Activated CD4-positive, alpha-beta memory T cell treated with anti-CD3 and anti-CD28 coated beads for 36 hours (primary cell): ENCODE data around the gene R3HDM4. TPM values are rescaled to one million over a fixed set of nuclear protein-coding genes. Genes with fewer than 3 reads are reported as not detected.
A peak's percentile ranks its signal among the peaks of the same experiment; 100 is the strongest.
"Not testable (repeated sequence)": the region's sequence is repeated elsewhere in the genome, so short reads cannot be mapped to it uniquely, and the experiment has no call there.

Experiments
- CTCF ChIA-PET: fragments of 350-600 bp; sonication (Branson Sonifier 250); formaldehyde crosslinking; loops from one replicate; lab custom pipeline; 2021; ENCODE audit warnings: antibody characterized with exemption, inconsistent platforms; lab: Charles Lee
- POLR2A ChIA-PET: fragments of 350-600 bp; sonication (Branson Sonifier 250); formaldehyde crosslinking; loops from one replicate; lab custom pipeline; 2021; ENCODE audit warnings: antibody characterized with exemption; lab: Charles Lee
- DNase-seq: peaks from one replicate; pipeline ENCODE4 v3.0.0-alpha.2; 2020
- H3K27ac Mint-ChIP-seq: one replicate; pipeline ENCODE4 v1.8.0; 2021; ENCODE audit warnings: mixed read lengths
- H3K27me3 Mint-ChIP-seq: one replicate; pipeline ENCODE4 v1.8.0; 2021; ENCODE audit warnings: mixed read lengths
- H3K36me3 Mint-ChIP-seq: one replicate; pipeline ENCODE4 v1.8.0; 2021; ENCODE audit warnings: mixed read lengths
- H3K4me1 Mint-ChIP-seq: one replicate; pipeline ENCODE4 v1.8.0; 2021; ENCODE audit warnings: low read depth, mixed read lengths
- H3K4me3 Mint-ChIP-seq: one replicate; pipeline ENCODE4 v1.8.0; 2021; ENCODE audit warnings: mild to moderate bottlenecking, mixed read lengths
- H3K9me3 Mint-ChIP-seq: one replicate; pipeline ENCODE4 v1.8.0; 2021; ENCODE audit warnings: mixed read lengths
- intact Hi-C: fragments of 100-400 bp; cut with micrococcal nuclease; formaldehyde crosslinking; loops from one replicate; pipeline ENCODE4 v1.15.1; 2023
- total RNA-seq, 2 experiments: library from RNA; stranded (reverse); gene quantifications; one replicate each; pipeline ENCODE4 v1.2.3, GENCODE V29; 2021

R3HDM4 gene
- total RNA-seq, 2 experiments from 2014 or later: 80.4 to 81.4 TPM

- Mint-ChIP-seq H3K9me3 (no peaks in the 10 kb centered on the region), H3K36me3 (peaks cover 6% of the 10 kb centered on the region), H3K27ac (no peak overlapping the region), H3K4me3 (no peak overlapping the region), H3K27me3 (no peaks in the 10 kb centered on the region), H3K4me1 (no peaks in the 10 kb centered on the region)
- CTCF ChIA-PET: no interaction called here
- intact Hi-C loops: no loop called here
- DNase-seq: no peak
- POLR2A ChIA-PET: no interaction called here
These were observed 31.5 kb downstream of the R3HDM4 start for GRCh38 chr19:881385-882071.

- Mint-ChIP-seq H3K4me1 (no peaks in the 10 kb centered on the region), H3K9me3 (no peaks in the 10 kb centered on the region), H3K27me3 (no peaks in the 10 kb centered on the region), H3K27ac (no peak overlapping the region), H3K36me3 (peaks cover 6% of the 10 kb centered on the region), H3K4me3 (no peak overlapping the region)
- no peak for DNase-seq
- POLR2A ChIA-PET: interaction anchor here (1.3 kb wide), 1 partner anchor 105 kb away, joined by 3 read pairs; no protein-coding TSS in a partner anchor
- CTCF ChIA-PET: interaction anchor here (1.1 to 1.5 kb wide), 2 partner anchors 17 to 25 kb away, joined by 3 to 5 read pairs; no protein-coding TSS in a partner anchor
- intact Hi-C loops: no loop called here
These were observed 33.1 kb downstream of the R3HDM4 start for GRCh38 chr19:879711-880438.

GRCh38 chr19:878751-879561 lies 34.1 kb downstream of the R3HDM4 start:
- H3K27me3 Mint-ChIP-seq, H3K4me1 Mint-ChIP-seq, DNase-seq, H3K36me3 Mint-ChIP-seq, intact Hi-C loops, H3K4me3 Mint-ChIP-seq, H3K27ac Mint-ChIP-seq, H3K9me3 Mint-ChIP-seq: not testable (repeated sequence)
- ChIA-PET POLR2A (interaction anchor here (1.3 kb wide), 1 partner anchor 106 kb away, joined by 3 read pairs; no protein-coding TSS in a partner anchor), CTCF (interaction anchor here (0.6 to 1.5 kb wide), 4 partner anchors 16 to 625 kb away, joined by 3 to 5 read pairs (median 3); no protein-coding TSS in a partner anchor)

GRCh38 chr19:877992-878660 lies 34.9 kb downstream of the R3HDM4 start:
- DNase-seq, intact Hi-C loops, H3K4me3 Mint-ChIP-seq, H3K36me3 Mint-ChIP-seq, H3K27me3 Mint-ChIP-seq, H3K9me3 Mint-ChIP-seq, H3K27ac Mint-ChIP-seq, H3K4me1 Mint-ChIP-seq: not testable (repeated sequence)
- ChIA-PET CTCF (interaction anchor here (1.5 kb wide), 1 partner anchor 15 kb away, joined by 5 read pairs; no protein-coding TSS in a partner anchor), POLR2A (interaction anchor here (1.3 kb wide), 1 partner anchor 107 kb away, joined by 3 read pairs; no protein-coding TSS in a partner anchor)

DNA sequence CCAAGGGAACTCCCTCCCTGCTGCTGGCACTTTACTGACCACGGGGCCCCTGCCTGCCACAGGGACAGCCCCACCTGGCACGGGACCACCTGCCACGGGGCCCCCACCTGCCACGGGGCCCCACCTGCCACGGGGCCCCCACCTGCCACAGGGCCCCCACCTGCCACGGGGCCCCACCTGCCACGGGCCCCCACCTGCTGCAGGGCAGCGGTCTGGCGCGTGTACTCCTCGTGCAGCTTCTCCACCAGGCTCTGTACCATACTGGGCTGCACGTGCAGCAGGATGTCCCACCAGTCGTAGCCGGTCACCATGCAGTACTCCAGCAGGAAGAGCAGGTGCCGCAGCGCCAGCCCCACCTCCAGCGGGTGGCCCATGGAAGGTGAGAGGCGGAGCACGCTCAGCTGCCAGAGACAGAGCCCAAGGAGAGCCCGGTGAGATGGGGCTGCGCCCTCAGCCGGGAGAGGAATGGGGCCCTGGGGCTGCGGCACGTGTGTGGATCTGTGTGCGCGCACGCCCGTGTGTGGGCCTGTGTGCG lies 36.2 kb downstream of the R3HDM4 start:
- CTCF ChIA-PET: no interaction called here
- Mint-ChIP-seq H3K9me3 (no peaks in the 10 kb centered on the region), H3K36me3 (peaks cover 4% of the 10 kb centered on the region), H3K27me3 (no peaks in the 10 kb centered on the region), H3K4me1 (peaks cover 8% of the 10 kb centered on the region), H3K4me3 (no peak overlapping the region), H3K27ac (no peak overlapping the region)
- POLR2A ChIA-PET: no interaction called here
- DNase-seq: no peak
- intact Hi-C loops: no loop called here

DNA sequence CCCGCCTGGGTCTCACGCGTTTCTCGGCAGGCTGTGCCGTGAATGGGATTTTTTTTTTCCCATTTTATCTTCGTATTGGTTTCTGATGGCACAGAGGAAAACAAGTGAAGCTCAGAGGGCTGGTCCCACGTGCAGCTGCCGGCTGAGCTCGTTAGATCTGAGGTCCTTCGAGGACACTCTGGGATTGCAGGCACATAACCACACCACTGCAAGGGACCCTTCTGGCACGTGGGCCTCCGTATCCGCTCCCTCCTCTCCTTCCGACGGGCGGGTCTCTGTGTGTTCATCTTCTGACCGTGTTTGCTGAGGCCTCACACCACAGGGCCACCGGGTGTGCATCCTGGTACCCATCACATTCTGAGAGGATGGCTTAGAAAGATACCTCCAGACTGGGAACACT lies 36.9 kb downstream of the R3HDM4 start:
- H3K36me3 Mint-ChIP-seq: peaks cover 2% of the 10 kb centered on the region
- ChIA-PET CTCF (no interaction called here), POLR2A (no interaction called here)
- H3K4me3 Mint-ChIP-seq: no peak overlapping the region
- no peaks in the 10 kb centered on the region for H3K9me3 Mint-ChIP-seq
- no peak for DNase-seq
- intact Hi-C loops: no loop called here
- H3K4me1 Mint-ChIP-seq: peaks cover 9% of the 10 kb centered on the region
- H3K27me3 Mint-ChIP-seq: no peaks in the 10 kb centered on the region
- H3K27ac Mint-ChIP-seq: no peak overlapping the region

GRCh38 chr19:875265-875879 lies 37.6 kb downstream of the R3HDM4 start:
- ChIA-PET CTCF (interaction anchor here (0.9 kb wide), 1 partner anchor 12 kb away, joined by 4 read pairs; no protein-coding TSS in a partner anchor), POLR2A (no interaction called here)
- Mint-ChIP-seq H3K9me3 (no peaks in the 10 kb centered on the region), H3K27ac (no peak overlapping the region), H3K4me3 (no peak overlapping the region), H3K4me1 (peaks cover 9% of the 10 kb centered on the region), H3K36me3 (peaks cover 3% of the 10 kb centered on the region), H3K27me3 (no peaks in the 10 kb centered on the region)
- DNase-seq: no peak
- intact Hi-C loops: no loop called here

- CTCF ChIA-PET: no interaction called here
- Mint-ChIP-seq H3K9me3 (no peaks in the 10 kb centered on the region), H3K36me3 (peaks cover 5% of the 10 kb centered on the region), H3K4me3 (no peak overlapping the region), H3K27me3 (no peaks in the 10 kb centered on the region), H3K4me1 (peaks cover 9% of the 10 kb centered on the region), H3K27ac (no peak overlapping the region)
- no peak for DNase-seq
- intact Hi-C loops: loop anchor here (2.0 kb wide), 1 partner anchor 19 kb away; the partner anchor contains the start of genes MED16 and RNU6-9
- POLR2A ChIA-PET: interaction anchor here (1.4 kb wide), 1 partner anchor 30 kb away, joined by 3 read pairs; no protein-coding TSS in a partner anchor
These were observed 39.4 kb downstream of the R3HDM4 start for GRCh38 chr19:873561-874041.

DNA sequence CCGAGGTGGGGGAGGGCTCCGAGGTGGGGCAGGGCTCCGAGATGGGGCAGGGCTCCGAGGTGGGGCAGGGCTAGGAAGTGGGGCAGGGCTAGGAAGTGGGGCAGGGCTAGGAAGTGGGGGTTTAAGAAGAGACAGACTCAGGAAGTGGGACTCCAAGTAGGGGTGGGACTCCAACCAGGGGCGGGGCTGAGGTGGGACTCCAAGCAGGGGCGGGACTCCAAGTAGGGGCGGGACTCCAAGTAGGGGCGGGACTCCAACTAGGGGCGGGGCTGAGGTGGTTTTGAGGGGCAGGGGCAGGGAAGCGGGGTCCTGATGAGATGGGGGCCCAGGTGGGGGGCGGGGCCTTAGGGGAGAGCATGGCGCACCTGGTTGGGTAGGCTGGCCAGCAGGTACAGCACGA lies 39.9 kb downstream of the R3HDM4 start:
- Mint-ChIP-seq H3K36me3 (peaks cover 5% of the 10 kb centered on the region), H3K27me3 (no peaks in the 10 kb centered on the region), H3K27ac (no peak overlapping the region), H3K4me1 (peaks cover 9% of the 10 kb centered on the region), H3K9me3 (no peaks in the 10 kb centered on the region), H3K4me3 (no peak overlapping the region)
- intact Hi-C loops: loop anchor here (2.0 kb wide), 1 partner anchor 20 kb away; the partner anchor contains the start of genes MED16 and RNU6-9
- POLR2A ChIA-PET: interaction anchor here (1.4 kb wide), 1 partner anchor 31 kb away, joined by 3 read pairs; no protein-coding TSS in a partner anchor
- CTCF ChIA-PET: interaction anchor here (1.2 kb wide), 1 partner anchor 49 kb away, joined by 4 read pairs; no protein-coding TSS in a partner anchor
- peak; percentile 83 for DNase-seq

GRCh38 chr19:872266-872951 lies 40.6 kb downstream of the R3HDM4 start:
- CTCF ChIA-PET: interaction anchor here (0.8 to 1.2 kb wide), 2 partner anchors 9 to 49 kb away, joined by 3 to 4 read pairs; no protein-coding TSS in a partner anchor
- POLR2A ChIA-PET: no interaction called here
- Mint-ChIP-seq H3K4me1 (peaks cover 9% of the 10 kb centered on the region), H3K9me3 (no peaks in the 10 kb centered on the region), H3K36me3 (peaks cover 7% of the 10 kb centered on the region), H3K27ac (peak overlapping the region; percentile 62), H3K27me3 (no peaks in the 10 kb centered on the region), H3K4me3 (peak overlapping the region; percentile 51)
- DNase-seq: peak; percentile 88
- intact Hi-C loops: loop anchor here (2.0 kb wide), 1 partner anchor 20 kb away; the partner anchor contains the start of genes MED16 and RNU6-9
